ENCODE results near the gene ZBTB34. TPM values are rescaled to one million over a fixed set of nuclear protein-coding genes. Genes with fewer than 3 reads are reported as not detected.

ZBTB34 gene
- polyA plus RNA-seq, 2 of the 4 experiments (the other 2 are of a cell fraction), result 4.1 to 6.4 TPM

DNA sequence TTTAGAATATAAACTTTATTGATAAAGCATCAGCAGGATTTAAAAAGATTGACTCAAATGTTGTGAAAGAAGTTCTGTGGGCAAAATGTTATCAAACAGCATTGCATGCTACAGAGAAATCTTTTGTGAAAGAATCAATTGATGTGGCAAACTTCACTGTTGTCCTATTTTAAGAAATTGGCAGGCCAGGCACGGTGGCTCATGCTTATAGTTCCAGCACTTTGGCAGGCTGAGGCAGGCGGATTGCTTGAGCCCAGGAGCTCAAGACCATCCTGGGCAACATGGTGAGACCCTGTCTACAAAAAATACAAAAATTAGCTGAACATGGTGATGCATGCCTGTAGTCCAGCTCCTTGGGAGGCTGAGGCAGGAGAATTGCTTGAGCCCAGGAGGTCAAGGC, 38.2 kb upstream of the ZBTB34 start:
- 70% methylated on average over 2 of the region's 2 CpGs for WGBS (ENCODE audit: missing lambda C conversion rate)
- CTCF ChIA-PET, result interaction anchor here (0.6 kb wide), 2 partner anchors 39 to 341 kb away, joined by 3 read pairs; no protein-coding TSS in a partner anchor
- no peak for FAIRE-seq
- TF ChIP-seq EP300 (IDR thresholded peaks at IDR 0.05) (no peak), MAZ (IDR thresholded peaks at IDR 0.05; ENCODE audit: borderline replicate concordance, low read depth, low read length) (no peak), GATA3 (IDR thresholded peaks at IDR 0.05; ENCODE audit: borderline replicate concordance) (no peak), HOXA7 (CRISPR knock-in tag; IDR thresholded peaks at IDR 0.05) (no peak), ZFP36 (IDR thresholded peaks at IDR 0.05; ENCODE audit: borderline replicate concordance, partially characterized antibody) (no peak), EHF (CRISPR knock-in tag; IDR thresholded peaks at IDR 0.05) (no peak), FOXS1 (CRISPR knock-in tag; IDR thresholded peaks at IDR 0.05) (no peak), SMC3 (IDR thresholded peaks at IDR 0.05) (no peak), ZC3H11A (IDR thresholded peaks at IDR 0.05) (no peak), TFCP2L1 (CRISPR knock-in tag; IDR thresholded peaks at IDR 0.05) (no peak), BHLHE40 (IDR thresholded peaks at IDR 0.05; ENCODE audit: low read depth, low read length) (no peak), NPAS2 (CRISPR knock-in tag; IDR thresholded peaks at IDR 0.05; ENCODE audit: borderline replicate concordance) (no peak), ZSCAN20 (CRISPR knock-in tag; IDR thresholded peaks at IDR 0.05) (no peak), MYC (IDR thresholded peaks at IDR 0.05; ENCODE audit: borderline replicate concordance, low read length) (no peak), NFE2L2 (conservative IDR thresholded peaks at IDR 0.05; ENCODE audit: low read length) (no peak), RAD21 (conservative IDR thresholded peaks at IDR 0.05 in 1 of 2, IDR thresholded peaks at IDR 0.05 in 1 of 2) (no peak), KDM5A (IDR thresholded peaks at IDR 0.05) (no peak), JUN (IDR thresholded peaks at IDR 0.05) (no peak)
- TF ChIP-seq, protein P1, sequence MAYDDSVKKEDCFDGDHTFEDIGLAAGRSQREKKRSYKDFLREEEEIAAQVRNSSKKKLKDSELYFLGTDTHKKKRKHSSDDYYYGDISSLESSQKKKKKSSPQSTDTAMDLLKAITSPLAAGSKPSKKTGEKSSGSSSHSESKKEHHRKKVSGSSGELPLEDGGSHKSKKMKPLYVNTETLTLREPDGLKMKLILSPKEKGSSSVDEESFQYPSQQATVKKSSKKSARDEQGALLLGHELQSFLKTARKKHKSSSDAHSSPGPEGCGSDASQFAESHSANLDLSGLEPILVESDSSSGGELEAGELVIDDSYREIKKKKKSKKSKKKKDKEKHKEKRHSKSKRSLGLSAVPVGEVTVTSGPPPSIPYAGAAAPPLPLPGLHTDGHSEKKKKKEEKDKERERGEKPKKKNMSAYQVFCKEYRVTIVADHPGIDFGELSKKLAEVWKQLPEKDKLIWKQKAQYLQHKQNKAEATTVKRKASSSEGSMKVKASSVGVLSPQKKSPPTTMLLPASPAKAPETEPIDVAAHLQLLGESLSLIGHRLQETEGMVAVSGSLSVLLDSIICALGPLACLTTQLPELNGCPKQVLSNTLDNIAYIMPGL (CRISPR knock-in tag; IDR thresholded peaks at IDR 0.05; ENCODE audit: borderline replicate concordance), result no peak
- TF ChIP-seq, protein P2, sequence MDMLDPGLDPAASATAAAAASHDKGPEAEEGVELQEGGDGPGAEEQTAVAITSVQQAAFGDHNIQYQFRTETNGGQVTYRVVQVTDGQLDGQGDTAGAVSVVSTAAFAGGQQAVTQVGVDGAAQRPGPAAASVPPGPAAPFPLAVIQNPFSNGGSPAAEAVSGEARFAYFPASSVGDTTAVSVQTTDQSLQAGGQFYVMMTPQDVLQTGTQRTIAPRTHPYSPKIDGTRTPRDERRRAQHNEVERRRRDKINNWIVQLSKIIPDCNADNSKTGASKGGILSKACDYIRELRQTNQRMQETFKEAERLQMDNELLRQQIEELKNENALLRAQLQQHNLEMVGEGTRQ (IDR thresholded peaks at IDR 0.05), result no peak
- Histone ChIP-seq H3K9me3 (peaks cover 26% of the 10 kb centered on the region), H3K4me3 (no peak overlapping the region), H3K4me1 (peaks cover 6% of the 10 kb centered on the region; the same call in 2 of the 3 replicates), H3K27ac (no peak overlapping the region), H3K4me2 (no peak overlapping the region)
- no peak for ATAC-seq
- POLR2A ChIA-PET, result no interaction called here
- DNase-seq (ENCODE audit: low read depth in 1 of 2, low spot score in 1 of 2), result no peak

DNA sequence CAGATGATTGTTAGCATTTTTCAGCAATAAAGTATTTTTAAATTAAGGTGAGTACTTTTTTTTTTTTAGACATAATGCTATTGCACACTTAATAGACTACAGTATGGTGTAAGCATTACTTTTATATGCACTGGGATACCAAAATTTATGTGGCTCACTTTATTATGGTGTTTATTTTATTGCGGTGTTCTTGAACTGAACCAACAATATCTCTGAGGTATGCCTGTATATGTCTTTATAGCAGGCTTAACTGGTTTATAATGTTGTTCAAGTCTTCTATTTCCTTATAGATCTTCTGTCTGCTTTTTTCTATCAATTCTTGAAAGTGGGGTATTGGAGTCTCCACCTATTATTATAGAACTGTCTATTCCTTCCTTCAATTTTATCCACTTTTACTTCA, 37.6 kb upstream of the ZBTB34 start:
- DNase-seq (ENCODE audit: low read depth in 1 of 2, low spot score in 1 of 2), result no peak
- ChIA-PET POLR2A (no interaction called here), CTCF (no interaction called here)
- Histone ChIP-seq H3K4me1 (peaks cover 6% of the 10 kb centered on the region; the same call in 2 of the 3 replicates), H3K27ac (no peak overlapping the region), H3K4me3 (no peak overlapping the region), H3K9me3 (peaks cover 24% of the 10 kb centered on the region), H3K4me2 (no peak overlapping the region)
- ATAC-seq, result no peak
- WGBS (ENCODE audit: missing lambda C conversion rate), result 95% methylated on average over 1 of the region's 1 CpG
- no peak for FAIRE-seq
- TF ChIP-seq ESRRA (IDR thresholded peaks at IDR 0.05; ENCODE audit: borderline replicate concordance, low read length) (no peak), PHF8 (IDR thresholded peaks at IDR 0.05; ENCODE audit: borderline replicate concordance, low read depth) (no peak), RAD21 (conservative IDR thresholded peaks at IDR 0.05 in 1 of 2, IDR thresholded peaks at IDR 0.05 in 1 of 2) (no peak), FOXS1 (CRISPR knock-in tag; IDR thresholded peaks at IDR 0.05) (no peak), ZC3H11A (IDR thresholded peaks at IDR 0.05) (no peak), HOXB5 (CRISPR knock-in tag; IDR thresholded peaks at IDR 0.05) (no peak), KDM5A (IDR thresholded peaks at IDR 0.05) (no peak)
- TF ChIP-seq, protein P3, sequence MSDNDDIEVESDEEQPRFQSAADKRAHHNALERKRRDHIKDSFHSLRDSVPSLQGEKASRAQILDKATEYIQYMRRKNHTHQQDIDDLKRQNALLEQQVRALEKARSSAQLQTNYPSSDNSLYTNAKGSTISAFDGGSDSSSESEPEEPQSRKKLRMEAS (IDR thresholded peaks at IDR 0.05), result no peak
- TF ChIP-seq, protein P4, sequence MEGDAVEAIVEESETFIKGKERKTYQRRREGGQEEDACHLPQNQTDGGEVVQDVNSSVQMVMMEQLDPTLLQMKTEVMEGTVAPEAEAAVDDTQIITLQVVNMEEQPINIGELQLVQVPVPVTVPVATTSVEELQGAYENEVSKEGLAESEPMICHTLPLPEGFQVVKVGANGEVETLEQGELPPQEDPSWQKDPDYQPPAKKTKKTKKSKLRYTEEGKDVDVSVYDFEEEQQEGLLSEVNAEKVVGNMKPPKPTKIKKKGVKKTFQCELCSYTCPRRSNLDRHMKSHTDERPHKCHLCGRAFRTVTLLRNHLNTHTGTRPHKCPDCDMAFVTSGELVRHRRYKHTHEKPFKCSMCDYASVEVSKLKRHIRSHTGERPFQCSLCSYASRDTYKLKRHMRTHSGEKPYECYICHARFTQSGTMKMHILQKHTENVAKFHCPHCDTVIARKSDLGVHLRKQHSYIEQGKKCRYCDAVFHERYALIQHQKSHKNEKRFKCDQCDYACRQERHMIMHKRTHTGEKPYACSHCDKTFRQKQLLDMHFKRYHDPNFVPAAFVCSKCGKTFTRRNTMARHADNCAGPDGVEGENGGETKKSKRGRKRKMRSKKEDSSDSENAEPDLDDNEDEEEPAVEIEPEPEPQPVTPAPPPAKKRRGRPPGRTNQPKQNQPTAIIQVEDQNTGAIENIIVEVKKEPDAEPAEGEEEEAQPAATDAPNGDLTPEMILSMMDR (IDR thresholded peaks at IDR 0.05), result no peak
- TF ChIP-seq, protein P5, sequence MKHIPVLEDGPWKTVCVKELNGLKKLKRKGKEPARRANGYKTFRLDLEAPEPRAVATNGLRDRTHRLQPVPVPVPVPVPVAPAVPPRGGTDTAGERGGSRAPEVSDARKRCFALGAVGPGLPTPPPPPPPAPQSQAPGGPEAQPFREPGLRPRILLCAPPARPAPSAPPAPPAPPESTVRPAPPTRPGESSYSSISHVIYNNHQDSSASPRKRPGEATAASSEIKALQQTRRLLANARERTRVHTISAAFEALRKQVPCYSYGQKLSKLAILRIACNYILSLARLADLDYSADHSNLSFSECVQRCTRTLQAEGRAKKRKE (CRISPR knock-in tag; IDR thresholded peaks at IDR 0.05; ENCODE audit: low read depth), result no peak
- TF ChIP-seq, protein P6, sequence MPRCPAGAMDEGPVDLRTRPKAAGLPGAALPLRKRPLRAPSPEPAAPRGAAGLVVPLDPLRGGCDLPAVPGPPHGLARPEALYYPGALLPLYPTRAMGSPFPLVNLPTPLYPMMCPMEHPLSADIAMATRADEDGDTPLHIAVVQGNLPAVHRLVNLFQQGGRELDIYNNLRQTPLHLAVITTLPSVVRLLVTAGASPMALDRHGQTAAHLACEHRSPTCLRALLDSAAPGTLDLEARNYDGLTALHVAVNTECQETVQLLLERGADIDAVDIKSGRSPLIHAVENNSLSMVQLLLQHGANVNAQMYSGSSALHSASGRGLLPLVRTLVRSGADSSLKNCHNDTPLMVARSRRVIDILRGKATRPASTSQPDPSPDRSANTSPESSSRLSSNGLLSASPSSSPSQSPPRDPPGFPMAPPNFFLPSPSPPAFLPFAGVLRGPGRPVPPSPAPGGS (IDR thresholded peaks at IDR 0.05), result no peak
- TF ChIP-seq, protein P7, sequence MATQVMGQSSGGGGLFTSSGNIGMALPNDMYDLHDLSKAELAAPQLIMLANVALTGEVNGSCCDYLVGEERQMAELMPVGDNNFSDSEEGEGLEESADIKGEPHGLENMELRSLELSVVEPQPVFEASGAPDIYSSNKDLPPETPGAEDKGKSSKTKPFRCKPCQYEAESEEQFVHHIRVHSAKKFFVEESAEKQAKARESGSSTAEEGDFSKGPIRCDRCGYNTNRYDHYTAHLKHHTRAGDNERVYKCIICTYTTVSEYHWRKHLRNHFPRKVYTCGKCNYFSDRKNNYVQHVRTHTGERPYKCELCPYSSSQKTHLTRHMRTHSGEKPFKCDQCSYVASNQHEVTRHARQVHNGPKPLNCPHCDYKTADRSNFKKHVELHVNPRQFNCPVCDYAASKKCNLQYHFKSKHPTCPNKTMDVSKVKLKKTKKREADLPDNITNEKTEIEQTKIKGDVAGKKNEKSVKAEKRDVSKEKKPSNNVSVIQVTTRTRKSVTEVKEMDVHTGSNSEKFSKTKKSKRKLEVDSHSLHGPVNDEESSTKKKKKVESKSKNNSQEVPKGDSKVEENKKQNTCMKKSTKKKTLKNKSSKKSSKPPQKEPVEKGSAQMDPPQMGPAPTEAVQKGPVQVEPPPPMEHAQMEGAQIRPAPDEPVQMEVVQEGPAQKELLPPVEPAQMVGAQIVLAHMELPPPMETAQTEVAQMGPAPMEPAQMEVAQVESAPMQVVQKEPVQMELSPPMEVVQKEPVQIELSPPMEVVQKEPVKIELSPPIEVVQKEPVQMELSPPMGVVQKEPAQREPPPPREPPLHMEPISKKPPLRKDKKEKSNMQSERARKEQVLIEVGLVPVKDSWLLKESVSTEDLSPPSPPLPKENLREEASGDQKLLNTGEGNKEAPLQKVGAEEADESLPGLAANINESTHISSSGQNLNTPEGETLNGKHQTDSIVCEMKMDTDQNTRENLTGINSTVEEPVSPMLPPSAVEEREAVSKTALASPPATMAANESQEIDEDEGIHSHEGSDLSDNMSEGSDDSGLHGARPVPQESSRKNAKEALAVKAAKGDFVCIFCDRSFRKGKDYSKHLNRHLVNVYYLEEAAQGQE (IDR thresholded peaks at IDR 0.05), result no peak
